ENCODE results near the gene ARTN. TPM values are rescaled to one million over a fixed set of nuclear protein-coding genes. Genes with fewer than 3 reads are reported as not detected.

The ARTN gene
- total and polyA plus RNA-seq, 9 of the 15 experiments (the other 6 are each of a cell fraction or from before 2014, with no cell fraction given), result 0.06 to 0.38 TPM; not detected in 7

DNA sequence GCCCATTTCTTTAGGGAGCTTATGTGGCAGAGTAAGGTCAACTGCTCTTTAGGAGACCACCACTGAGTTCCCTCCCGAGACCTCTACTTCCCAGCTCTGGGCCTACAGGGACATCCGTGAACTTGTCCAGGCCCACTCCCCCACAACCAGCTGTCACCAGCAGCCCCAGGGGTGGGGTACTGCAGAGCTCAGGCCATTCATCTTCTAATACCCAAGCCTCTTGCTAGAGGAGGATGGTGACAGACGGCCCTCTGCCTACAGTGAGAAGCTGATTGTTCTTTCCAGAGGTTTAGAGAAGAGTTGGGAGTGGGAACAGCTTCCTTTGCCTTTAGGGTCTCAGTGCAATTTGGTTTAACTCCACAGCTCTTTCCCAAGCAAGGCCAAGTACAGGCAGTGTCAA lies 33.2 kb upstream of the ARTN start:
- Histone ChIP-seq H2AFZ (ENCODE audit: low read depth, low read length) (no peak overlapping the region), H4K20me1 (replicated peaks; ENCODE audit: control insufficient read depth, insufficient read depth, low read length) (no peaks in the 10 kb centered on the region), H3K9me1 (ENCODE audit: control insufficient read depth, insufficient read depth, low read length) (peaks cover 3% of the 10 kb centered on the region), H3K4me2 (ENCODE audit: insufficient read depth, low read length) (no peak overlapping the region), H3K36me3 (ENCODE audit: control insufficient read depth, insufficient read depth, low read length) (peaks cover 12% of the 10 kb centered on the region; the same call in 2 of the 3 replicates), H3K27me3 (ENCODE audit: control insufficient read depth in 2 of 2, insufficient read depth in 2 of 2, low read length in 2 of 2) (no peaks in the 10 kb centered on the region), H3K79me2 (ENCODE audit: control insufficient read depth, insufficient read depth, low read length) (no peaks in the 10 kb centered on the region), H3K27ac (ENCODE audit: extremely low read depth, low read depth, low read length) (no peak overlapping the region), H3K4me3 (no peak overlapping the region), H3K9ac (ENCODE audit: insufficient read depth in 1 of 2, low read depth in 2 of 2, low read length in 2 of 2) (no peak overlapping the region), H3K9me3 (replicated peaks; ENCODE audit: control insufficient read depth, insufficient read depth, low read depth, low read length) (no peaks in the 10 kb centered on the region), H3K4me1 (replicated peaks in 1 of 2; ENCODE audit: control insufficient read depth in 2 of 2, insufficient read depth in 2 of 2, low read length in 2 of 2) (peaks cover 3 to 20% of the 10 kb centered on the region in 2 experiments; a peak in 3 of 5 replicates)
- no peak for TF ChIP-seq KDM5B (IDR thresholded peaks at IDR 0.05; ENCODE audit: insufficient replicate concordance, low read depth, low read length)
- ATAC-seq (no peak), DNase-seq (ENCODE audit: extremely low read depth in 1 of 4, low spot score in 3 of 4) (no peak), FAIRE-seq (no peak)
- WGBS (ENCODE audit: insufficient coverage, low coverage, missing lambda C conversion rate), result 50% methylated on average over 3 of the region's 3 CpGs
- no TSS peak for BruUV-seq (replicated peaks)
- CTCF ChIA-PET (ENCODE audit: low intra/inter-chr PET ratio), result no interaction called here
- POLR2A ChIA-PET, result interaction anchor here (0.6 to 1.1 kb wide), 2 partner anchors 11 to 30 kb away, joined by 3 to 6 read pairs; no protein-coding TSS in a partner anchor
- intact Hi-C loops (cut with micrococcal nuclease) (no loop called here), in situ Hi-C loops (cut with MboI) (no loop called here)

DNA sequence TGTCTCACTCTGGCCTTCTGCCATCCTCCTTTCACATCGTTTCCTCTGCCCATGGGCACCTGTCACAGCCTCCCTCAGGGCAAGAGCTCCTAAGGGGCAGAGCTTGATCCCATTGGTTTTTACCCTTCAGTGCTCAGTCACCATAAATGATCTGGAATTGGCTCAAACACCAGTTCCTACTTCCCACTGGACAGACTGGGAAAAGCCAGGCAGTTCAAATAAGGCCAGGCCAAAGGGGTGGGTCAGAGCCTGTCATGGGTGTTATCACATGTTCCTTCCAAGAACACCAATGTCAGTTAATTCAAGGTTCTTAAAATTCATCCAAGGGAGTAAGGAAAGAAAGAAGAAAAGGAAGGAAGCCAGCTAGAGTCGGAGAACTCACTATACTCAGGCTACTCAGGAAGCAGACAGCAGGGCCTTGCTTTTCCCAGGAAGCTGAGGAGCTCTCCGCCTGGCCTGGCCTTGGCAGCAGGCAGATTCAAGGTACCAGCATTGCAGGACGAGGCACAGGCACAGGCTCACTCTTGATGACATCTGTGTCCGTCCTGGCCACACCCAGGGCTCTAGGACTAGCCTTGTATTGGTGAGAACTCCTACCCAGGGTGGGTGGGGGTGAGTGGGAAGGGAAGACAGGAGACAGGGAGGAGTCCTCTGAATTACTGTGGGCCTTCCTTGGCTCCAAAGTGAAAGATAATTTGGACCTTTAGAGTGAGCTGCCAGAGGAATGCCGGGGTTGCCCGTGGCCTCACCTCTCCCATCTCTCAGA lies 32.2 kb upstream of the ARTN start:
- BruUV-seq (replicated peaks), result TSS peak; percentile 31
- peak overlapping the region in 1 of 2 experiments; percentile 31; a peak in 2 of 4 replicates for H3K9ac ChIP-seq (ENCODE audit: insufficient read depth in 1 of 2, low read depth in 2 of 2, low read length in 2 of 2)
- in situ Hi-C loops (cut with MboI) (no loop called here), intact Hi-C loops (cut with micrococcal nuclease) (no loop called here)
- DNase-seq (ENCODE audit: extremely low read depth in 1 of 4, low spot score in 3 of 4) (peak; percentile 29 to 49 (median 32)), ATAC-seq (peak; percentile 75), FAIRE-seq (peak; percentile 42)
- H3K4me3 ChIP-seq, result no peak overlapping the region
- H3K27ac ChIP-seq (ENCODE audit: extremely low read depth, low read depth, low read length), result no peak overlapping the region
- POLR2A ChIA-PET, result interaction anchor here (0.7 to 2.5 kb wide), 4 partner anchors 10 to 305 kb away, joined by 3 to 19 read pairs (median 4); no protein-coding TSS in a partner anchor
- H4K20me1 ChIP-seq (replicated peaks; ENCODE audit: control insufficient read depth, insufficient read depth, low read length), result no peaks in the 10 kb centered on the region
- no peak overlapping the region for H3K4me2 ChIP-seq (ENCODE audit: insufficient read depth, low read length)
- no peaks in the 10 kb centered on the region for H3K79me2 ChIP-seq (ENCODE audit: control insufficient read depth, insufficient read depth, low read length)
- CTCF ChIA-PET (ENCODE audit: low intra/inter-chr PET ratio), result no interaction called here
- peaks cover 3 to 20% of the 10 kb centered on the region in 2 experiments; a peak in 3 of 5 replicates for H3K4me1 ChIP-seq (replicated peaks in 1 of 2; ENCODE audit: control insufficient read depth in 2 of 2, insufficient read depth in 2 of 2, low read length in 2 of 2)
- H3K27me3 ChIP-seq (ENCODE audit: control insufficient read depth in 2 of 2, insufficient read depth in 2 of 2, low read length in 2 of 2), result no peaks in the 10 kb centered on the region
- peaks cover 12% of the 10 kb centered on the region; the same call in 2 of the 3 replicates for H3K36me3 ChIP-seq (ENCODE audit: control insufficient read depth, insufficient read depth, low read length)
- H3K9me3 ChIP-seq (replicated peaks; ENCODE audit: control insufficient read depth, insufficient read depth, low read depth, low read length), result no peaks in the 10 kb centered on the region
- WGBS (ENCODE audit: insufficient coverage, low coverage, missing lambda C conversion rate), result 37% methylated on average over 7 of the region's 7 CpGs
- H3K9me1 ChIP-seq (ENCODE audit: control insufficient read depth, insufficient read depth, low read length), result peaks cover 3% of the 10 kb centered on the region
- no peak overlapping the region for H2AFZ ChIP-seq (ENCODE audit: low read depth, low read length)
- TF ChIP-seq L3MBTL2 (IDR thresholded peaks at IDR 0.05), result 0 out of 2 replicates have a peak, but pooled peaks have one; percentile 32
- TF ChIP-seq HNRNPK (IDR thresholded peaks at IDR 0.05; ENCODE audit: low read depth, low read length, poor library complexity, severe bottlenecking), result no peak
- peak; percentile 78 for TF ChIP-seq PRDM10 (IDR thresholded peaks at IDR 0.05; ENCODE audit: partially characterized antibody)

All from K562 (cell line).